ENCODE measurements around the gene ADCY1.

Gene ADCY1

GRCh38 chr7:45646207-45646821, 72.1 kb downstream of the ADCY1 start:
- ChIA-PET CTCF (no interaction called here), POLR2A (no interaction called here)
- H3K4me3 ChIP-seq (ENCODE audit: low read depth, low read length) = no peak overlapping the region
- DNase-seq (ENCODE audit: low read depth, low spot score) = no peak
- TF ChIP-seq, protein P1, sequence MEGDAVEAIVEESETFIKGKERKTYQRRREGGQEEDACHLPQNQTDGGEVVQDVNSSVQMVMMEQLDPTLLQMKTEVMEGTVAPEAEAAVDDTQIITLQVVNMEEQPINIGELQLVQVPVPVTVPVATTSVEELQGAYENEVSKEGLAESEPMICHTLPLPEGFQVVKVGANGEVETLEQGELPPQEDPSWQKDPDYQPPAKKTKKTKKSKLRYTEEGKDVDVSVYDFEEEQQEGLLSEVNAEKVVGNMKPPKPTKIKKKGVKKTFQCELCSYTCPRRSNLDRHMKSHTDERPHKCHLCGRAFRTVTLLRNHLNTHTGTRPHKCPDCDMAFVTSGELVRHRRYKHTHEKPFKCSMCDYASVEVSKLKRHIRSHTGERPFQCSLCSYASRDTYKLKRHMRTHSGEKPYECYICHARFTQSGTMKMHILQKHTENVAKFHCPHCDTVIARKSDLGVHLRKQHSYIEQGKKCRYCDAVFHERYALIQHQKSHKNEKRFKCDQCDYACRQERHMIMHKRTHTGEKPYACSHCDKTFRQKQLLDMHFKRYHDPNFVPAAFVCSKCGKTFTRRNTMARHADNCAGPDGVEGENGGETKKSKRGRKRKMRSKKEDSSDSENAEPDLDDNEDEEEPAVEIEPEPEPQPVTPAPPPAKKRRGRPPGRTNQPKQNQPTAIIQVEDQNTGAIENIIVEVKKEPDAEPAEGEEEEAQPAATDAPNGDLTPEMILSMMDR (IDR thresholded peaks at IDR 0.05; ENCODE audit: insufficient read depth, low read length, missing control alignments) = no peak

DNA sequence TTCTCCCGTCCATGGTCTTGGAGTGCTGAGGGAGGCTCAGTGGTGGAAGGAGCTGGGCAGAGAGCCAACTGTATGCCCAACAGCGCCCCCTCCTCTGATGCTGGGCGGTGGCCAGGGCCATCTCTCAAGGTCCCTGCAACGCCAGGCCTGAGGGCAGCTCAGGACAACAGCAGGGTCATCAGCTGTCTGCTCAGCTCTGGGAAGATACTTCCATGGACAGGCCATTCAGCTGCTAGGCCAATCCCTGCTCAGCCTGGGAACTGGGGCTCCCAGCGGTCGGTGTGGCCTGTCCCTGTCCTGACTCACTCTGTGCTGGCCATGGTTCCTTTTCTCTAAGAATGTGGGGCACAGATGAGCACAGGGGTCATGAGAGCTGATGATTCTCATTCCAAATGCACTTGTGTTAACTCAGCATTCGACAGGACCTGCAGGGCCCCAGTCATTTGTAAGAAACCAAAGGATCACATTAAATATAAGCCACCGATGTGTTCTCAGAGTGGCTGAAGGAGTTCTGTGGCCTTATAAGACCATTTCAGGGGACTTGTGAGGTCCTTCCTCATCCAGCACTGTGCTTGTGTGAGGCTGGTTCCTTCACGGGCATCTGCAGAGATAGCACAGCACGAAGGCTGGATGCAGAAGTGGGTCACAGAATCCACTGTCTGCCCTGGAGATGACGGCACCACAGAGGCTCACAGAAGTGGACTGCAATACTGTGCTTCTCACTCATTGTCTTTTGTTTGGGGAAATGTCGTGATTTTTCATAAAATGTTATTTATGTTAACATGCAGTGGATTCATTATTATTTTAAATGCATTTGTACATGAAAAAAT, 73.0 kb downstream of the ADCY1 start:
- CTCF ChIA-PET = no interaction called here
- DNase-seq (ENCODE audit: low read depth, low spot score) = no peak
- TF ChIP-seq, protein P1 (IDR thresholded peaks at IDR 0.05; ENCODE audit: insufficient read depth, low read length, missing control alignments) = no peak
- POLR2A ChIA-PET = no interaction called here
- no peak overlapping the region for H3K4me3 ChIP-seq (ENCODE audit: low read depth, low read length)

- ChIA-PET CTCF (no interaction called here), POLR2A (no interaction called here)
- TF ChIP-seq, protein P1 (IDR thresholded peaks at IDR 0.05; ENCODE audit: insufficient read depth, low read length, missing control alignments) = no peak
- H3K4me3 ChIP-seq (ENCODE audit: low read depth, low read length) = no peak overlapping the region
- no peak for DNase-seq (ENCODE audit: low read depth, low spot score)
Observed at GRCh38 chr7:45647967-45648670, 74.0 kb downstream of the ADCY1 start.

GRCh38 chr7:45648671-45648995, 74.5 kb downstream of the ADCY1 start:
- no peak for DNase-seq (ENCODE audit: low read depth, low spot score)
- no peak overlapping the region for H3K4me3 ChIP-seq (ENCODE audit: low read depth, low read length)
- ChIA-PET CTCF (no interaction called here), POLR2A (no interaction called here)
- TF ChIP-seq, protein P1 (IDR thresholded peaks at IDR 0.05; ENCODE audit: insufficient read depth, low read length, missing control alignments) = no peak

GRCh38 chr7:45649560-45650346, 75.6 kb downstream of the ADCY1 start:
- POLR2A ChIA-PET = no interaction called here
- CTCF ChIA-PET = no interaction called here
- TF ChIP-seq, protein P1 (IDR thresholded peaks at IDR 0.05; ENCODE audit: insufficient read depth, low read length, missing control alignments) = no peak
- no peak overlapping the region for H3K4me3 ChIP-seq (ENCODE audit: low read depth, low read length)
- no peak for DNase-seq (ENCODE audit: low read depth, low spot score)

Data from AG04449 (cell line).